Psoas muscle (tissue), 8 donors: ENCODE measurements around the gene ARMC3. TPM values are rescaled to one million over a fixed set of nuclear protein-coding genes. Genes with fewer than 3 reads are reported as not detected.
A peak's percentile ranks its signal among the peaks of the same experiment; 100 is the strongest.

ENCODE experiments used
- ATAC-seq, 4 donors: fragments of 200-7000 bp; cut with Tn5 transposase; one replicate each; pipeline ENCODE4 v1.9.1; 2020; ENCODE audit warnings: moderate library complexity in 3 of 4, mild to moderate bottlenecking in 2 of 4
- DNase-seq, 2 donors: peaks; one replicate each; pipeline ENCODE4 v3.0.0-alpha.2; 2020
- H3K27ac ChIP-seq: fragments of 200-600 bp; one replicate; pipeline ENCODE4 v1.8.0; 2022
- H3K27me3 ChIP-seq, 3 donors: fragments of 200-600 bp in 1 of 3; one replicate each; pipeline versions ENCODE4 v1.6.1 to v1.8.0; 2013 to 2022; ENCODE audit warnings: low read length in 2 of 3, mild to moderate bottlenecking in 2 of 3, moderate library complexity in 1 of 3; ENCODE audit not compliant: insufficient read depth in 3 of 3
- H3K36me3 ChIP-seq, 2 donors: fragments of 200-600 bp in 1 of 2; one replicate each; pipeline versions ENCODE4 v1.6.1 to v1.8.0; 2013 to 2022; ENCODE audit warnings: low read depth in 1 of 2, mild to moderate bottlenecking in 1 of 2, moderate library complexity in 1 of 2; ENCODE audit not compliant: insufficient read depth in 1 of 2
- H3K4me1 ChIP-seq: fragments of 200-600 bp; one replicate; pipeline ENCODE4 v1.8.0; 2022
- H3K4me3 ChIP-seq: fragments of 200-600 bp; one replicate; pipeline ENCODE4 v1.8.0; 2022; ENCODE audit warnings: mild to moderate bottlenecking
- H3K9me3 ChIP-seq: fragments of 200-600 bp; one replicate; pipeline ENCODE4 v1.8.0; 2022
- CTCF ChIP-seq: fragments of 200-600 bp; IDR thresholded peaks from one replicate; pipeline ENCODE4 v1.8.0; 2022; ENCODE audit warnings: antibody characterized with exemption
- WGBS, 3 donors: extraction: QIAGEN DNeasy Blood & Tissue Kit; methylation state at CpG; one replicate each; pipeline versions ENCODE4 v1.1.6 to v1.1.7; 2013; 5-methylcytosine and 5-hydroxymethylcytosine counted together
- intact Hi-C, 2 donors: fragments of 100-400 bp; cut with DNase I; formaldehyde crosslinking; loops; one replicate each; pipeline versions ENCODE4 v1.11.0 to v1.14.2; 2022
- long read RNA-seq, 2 donors: library from polyadenylated mRNA; unstranded; transcript quantifications; one replicate each; pipeline ENCODE4 v2.0.0, GENCODE V29; 2021
- polyA plus RNA-seq, 3 donors: library from polyadenylated mRNA; stranded (reverse); fragments of 200-250 nt; gene quantifications; one replicate each; pipeline ENCODE4 v1.2.3, GENCODE V29; 2013
- total RNA-seq, 4 donors: library from RNA; stranded (reverse); fragmentation: NEBNext Ultra II Directional in 2 of 4; extraction: Animal tissue kit (Norgen Biotek cat#: 25700) in 2 of 4; gene quantifications; one replicate each; pipeline versions ENCODE4 v1.2.1 to v1.2.4, GENCODE V29; 2021 to 2023
- donor health status: healthy with polysubstance abuse.
- donor health status: DM: no; HTN: no; CAD: no; lungs with moderate emphysema.
- donor health status: Bipolar disorder and iron deficiency.
- donor health status: healthy.
- donor health status: DM: yes; HTN: yes; CAD: no.
- donor health status: DM: no; HTN: no; CAD: no.
- donor health status: DM: no; HTN: no; CAD: no.
- donor health status: DM: yes; HTN: yes; CAD: no.

ARMC3 gene
- not detected for total RNA-seq
- polyA plus RNA-seq = not detected
- long read RNA-seq, donor 1 = 0 reads
- long read RNA-seq, donor 2 = 0 reads

- H3K27me3 ChIP-seq = peaks cover 2 to 30% (median 4%) of the 10 kb centered on the region in 3 donors
- H3K4me1 ChIP-seq = no peaks in the 10 kb centered on the region
- no peak within 1 kb of the TSS for H3K27ac ChIP-seq
- H3K9me3 ChIP-seq = no peaks in the 10 kb centered on the region
- no peaks in the 10 kb centered on the region for H3K36me3 ChIP-seq
- no peak for TF ChIP-seq CTCF
- peak in 1 of 4 donors; percentile 50 for ATAC-seq
- H3K4me3 ChIP-seq = peak within 1 kb of the TSS; percentile 52
- intact Hi-C loops = no loop called here
- DNase-seq = peak; percentile 52 to 69
- WGBS, 3 donors = 10 to 12% (median 12%) methylated on average over 41 of the region's 41 CpGs
Observed at GRCh38 chr10:22927661-22928403, at the start of gene ARMC3. ARMC3 (plus strand) TSS chr10:22928053; CDS start chr10:22931997, 3,944 bp downstream.

GRCh38 chr10:22891797-22892196 is 36.1 kb upstream of the ARMC3 start:
- peaks cover 7% of the 10 kb centered on the region for H3K9me3 ChIP-seq
- no peak for ATAC-seq
- intact Hi-C loops = no loop called here

GRCh38 chr10:22893781-22894180 is 34.1 kb upstream of the ARMC3 start:
- ATAC-seq = no peak
- TF ChIP-seq CTCF = no peak

More at GRCh38 chr10:22891797-22892196, 36.1 kb upstream of the ARMC3 start:
- no peaks in the 10 kb centered on the region for H3K4me1 ChIP-seq
- H3K36me3 ChIP-seq = no peaks in the 10 kb centered on the region
- DNase-seq = no peak
- no peak overlapping the region for H3K4me3 ChIP-seq
- 78 to 80% (median 79%) methylated on average over 2 of the region's 2 CpGs for WGBS, 3 donors
- no peak for TF ChIP-seq CTCF
- no peak overlapping the region for H3K27ac ChIP-seq
- no peaks in the 10 kb centered on the region for H3K27me3 ChIP-seq

GRCh38 chr10:22894714-22895113 is 33.1 kb upstream of the ARMC3 start:
- H3K9me3 ChIP-seq = peaks cover 7% of the 10 kb centered on the region
- DNase-seq (no peak), ATAC-seq (no peak)
- no peak overlapping the region for H3K27ac ChIP-seq
- no peak overlapping the region for H3K4me3 ChIP-seq
- intact Hi-C loops = no loop called here
- TF ChIP-seq CTCF = no peak
- no peaks in the 10 kb centered on the region for H3K36me3 ChIP-seq
- H3K27me3 ChIP-seq = peaks cover 0 to 4% (median 0%) of the 10 kb centered on the region in 3 donors
- WGBS, 3 donors = 51 to 69% (median 61%) methylated on average over 4 of the region's 4 CpGs
- H3K4me1 ChIP-seq = no peaks in the 10 kb centered on the region

More at GRCh38 chr10:22893781-22894180, 34.1 kb upstream of the ARMC3 start:
- Histone ChIP-seq H3K4me1 (no peaks in the 10 kb centered on the region), H3K4me3 (no peak overlapping the region), H3K9me3 (peaks cover 7% of the 10 kb centered on the region), H3K27ac (no peak overlapping the region), H3K36me3 (no peaks in the 10 kb centered on the region), H3K27me3 (peaks cover 0 to 4% (median 0%) of the 10 kb centered on the region in 3 donors)
- no peak for DNase-seq
- intact Hi-C loops = no loop called here
- 58 to 78% (median 70%) methylated on average over 2 of the region's 2 CpGs for WGBS, 3 donors
